Activated CD4-positive, CD25-positive, alpha-beta regulatory T cell (primary cell): Measurements from ENCODE around the gene AGAP4.
"Not testable (repeated sequence)": the region's sequence is repeated elsewhere in the genome, so short reads cannot be mapped to it uniquely, and the experiment has no call there.

ENCODE experiments used
- DNase-seq, 4 experiments: peaks; one replicate each; lab custom pipeline; 2025; lab: John Stamatoyannopoulos, UW

The AGAP4 gene

DNA sequence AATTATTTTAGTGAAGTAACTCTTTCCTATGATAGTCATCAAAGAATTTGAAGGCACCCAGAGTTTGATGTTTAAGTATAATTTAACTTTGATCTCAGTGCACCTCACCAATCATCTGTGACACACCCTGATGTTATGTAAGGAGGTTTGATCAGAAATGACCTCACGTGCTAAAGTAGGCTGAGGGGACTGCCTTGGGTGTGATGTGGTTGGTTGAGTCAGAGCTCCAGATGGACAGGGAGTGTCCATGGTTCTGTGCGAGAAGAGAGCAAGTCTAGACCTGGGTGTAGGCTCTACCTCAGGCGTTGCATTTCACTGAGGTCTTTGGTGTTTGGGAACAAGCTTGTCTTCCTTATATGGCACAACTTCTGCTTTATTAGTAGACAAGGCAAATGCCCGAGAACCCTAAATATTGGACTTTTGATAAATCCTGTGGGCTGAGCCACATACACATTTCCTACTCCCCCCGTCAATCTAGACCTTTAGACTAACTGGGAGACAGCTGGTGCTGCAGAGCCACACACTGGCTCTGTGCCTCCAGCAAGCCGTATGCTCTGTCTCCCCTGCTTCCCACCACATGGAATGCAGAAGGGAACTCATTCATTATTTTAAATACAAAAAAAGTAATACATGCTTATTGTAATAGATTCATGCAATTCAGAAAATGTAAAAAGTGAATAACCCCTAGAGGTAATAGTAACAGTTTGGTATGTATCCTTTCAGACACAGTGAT, 56.4 kb downstream of the AGAP4 start:
- not testable (repeated sequence) for DNase-seq

DNA sequence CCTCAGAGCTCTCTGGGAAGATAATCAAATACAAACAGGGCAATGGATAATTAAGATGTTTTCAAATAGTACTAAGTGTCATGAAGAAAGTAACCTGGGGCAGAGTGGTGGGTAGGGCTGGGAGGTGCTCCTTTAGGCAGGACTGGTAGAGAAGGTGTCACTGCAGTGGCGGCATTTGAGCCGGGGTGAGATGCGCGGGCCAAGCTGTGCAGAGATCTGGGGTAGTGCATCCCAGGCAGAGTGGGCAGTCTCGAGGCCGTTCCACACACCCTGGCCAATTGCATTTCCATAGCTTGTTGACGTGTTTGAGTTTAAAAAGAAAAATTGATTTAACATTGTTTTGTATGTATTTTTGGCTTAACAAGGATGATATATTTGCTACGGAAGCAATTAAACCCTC, 57.3 kb downstream of the AGAP4 start:
- DNase-seq = not testable (repeated sequence)

DNA sequence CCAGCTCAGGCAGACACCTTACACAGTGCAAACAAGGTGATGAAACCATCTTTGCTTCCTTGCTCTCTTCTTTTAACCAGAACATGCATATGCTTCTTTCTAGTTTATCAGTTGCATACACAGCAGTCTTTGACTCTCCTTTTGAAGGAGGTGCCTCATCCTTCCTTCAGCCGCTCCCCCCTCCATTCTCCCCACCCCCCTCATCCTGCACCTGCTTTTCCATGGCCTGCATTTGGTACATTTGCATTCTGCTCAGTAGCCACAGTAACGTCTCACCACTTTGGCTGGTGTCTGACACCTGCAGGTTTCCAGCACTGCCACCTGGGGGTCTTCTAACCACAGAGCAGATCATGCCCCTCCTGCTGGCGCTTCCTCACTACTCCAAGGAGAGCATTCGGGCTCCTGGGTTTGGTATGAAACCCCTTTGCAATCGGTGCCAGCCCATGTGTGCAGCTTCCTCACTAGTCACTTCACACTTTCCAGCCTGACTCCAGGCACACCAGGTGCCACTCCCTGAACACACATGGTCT, 60.0 kb downstream of the AGAP4 start:
- not testable (repeated sequence) for DNase-seq

DNA sequence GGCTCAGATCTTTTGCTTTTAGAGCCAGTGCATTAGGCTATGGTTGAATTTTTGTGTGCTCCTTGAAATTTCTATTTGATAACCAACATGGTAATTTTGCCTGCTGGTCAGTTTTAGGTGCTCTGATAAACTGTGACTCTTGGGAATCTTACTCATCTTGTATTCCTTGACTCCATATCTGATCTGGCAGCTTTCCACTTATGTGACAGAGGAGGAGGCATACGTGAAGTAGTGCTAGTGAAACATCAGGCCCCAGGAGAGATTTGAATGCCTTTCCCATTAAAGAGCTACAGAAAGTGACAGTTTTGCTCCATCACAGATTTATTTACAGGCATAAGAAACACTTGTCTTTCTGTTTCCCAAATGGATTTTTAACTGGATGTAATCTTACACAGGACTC, 61.1 kb downstream of the AGAP4 start:
- DNase-seq = not testable (repeated sequence)
